Eye (tissue), 1 donor: ENCODE measurements around the gene GMPR.
"Not testable (repeated sequence)": the region's sequence is repeated elsewhere in the genome, so short reads cannot be mapped to it uniquely, and the experiment has no call there.

ENCODE experiments used
- DNase-seq: peaks from one replicate; pipeline ENCODE4 v3.0.0-alpha.2; 2015

Gene GMPR

DNA sequence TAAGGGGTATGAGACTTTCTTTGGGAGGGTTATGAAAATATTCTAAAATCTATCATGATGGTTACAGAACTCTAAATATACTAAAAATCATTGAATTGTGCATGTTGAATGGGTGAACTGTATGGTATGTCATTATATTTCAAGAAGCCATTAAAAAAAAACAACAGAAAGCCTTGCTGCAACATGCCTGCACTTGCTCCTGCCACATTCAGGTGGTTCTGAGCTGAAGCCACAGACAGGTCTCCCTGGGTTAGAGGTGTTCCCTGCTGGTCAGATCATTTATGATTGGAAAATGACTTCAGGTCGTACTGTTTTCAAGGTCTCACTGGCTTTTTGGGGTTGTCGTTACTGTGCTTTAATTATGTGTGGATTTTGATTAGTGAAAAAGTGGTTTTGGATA, 13.3 kb downstream of the GMPR start:
- DNase-seq, result no peak

DNA sequence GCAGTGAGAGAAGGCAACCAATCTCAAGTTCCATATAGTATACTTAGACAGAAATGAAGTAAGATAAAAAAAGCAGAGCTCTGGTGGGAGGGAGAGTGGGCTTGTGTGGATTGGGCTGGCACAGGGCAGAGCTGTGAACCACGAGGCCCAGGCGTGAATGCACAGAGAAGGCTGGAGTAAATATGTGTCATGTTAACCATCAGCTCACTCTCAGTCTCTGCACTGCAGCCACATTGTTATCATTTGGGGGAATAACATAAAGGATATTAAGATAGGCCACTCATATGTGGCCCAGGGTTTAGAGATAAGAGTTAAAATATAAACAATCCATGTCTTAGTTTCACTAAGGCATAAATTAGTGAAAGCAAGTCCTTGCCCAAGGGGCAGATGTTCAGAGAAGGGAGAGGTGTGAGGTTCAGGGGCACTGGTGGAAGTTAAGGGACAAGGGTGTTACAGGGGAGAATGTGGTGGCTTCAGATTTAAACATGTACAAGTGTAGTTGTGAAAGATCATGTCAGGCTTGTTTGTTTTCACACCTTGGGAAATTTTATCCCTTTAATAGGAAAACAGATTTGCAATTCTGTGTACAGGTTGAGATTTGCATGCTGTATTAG, 14.4 kb downstream of the GMPR start:
- no peak for DNase-seq

GRCh38 chr6:16253399-16254144, 15.2 kb downstream of the GMPR start:
- DNase-seq, result no peak

- no peak for DNase-seq
These were observed 16.1 kb downstream of the GMPR start for GRCh38 chr6:16254535-16254934.

DNA sequence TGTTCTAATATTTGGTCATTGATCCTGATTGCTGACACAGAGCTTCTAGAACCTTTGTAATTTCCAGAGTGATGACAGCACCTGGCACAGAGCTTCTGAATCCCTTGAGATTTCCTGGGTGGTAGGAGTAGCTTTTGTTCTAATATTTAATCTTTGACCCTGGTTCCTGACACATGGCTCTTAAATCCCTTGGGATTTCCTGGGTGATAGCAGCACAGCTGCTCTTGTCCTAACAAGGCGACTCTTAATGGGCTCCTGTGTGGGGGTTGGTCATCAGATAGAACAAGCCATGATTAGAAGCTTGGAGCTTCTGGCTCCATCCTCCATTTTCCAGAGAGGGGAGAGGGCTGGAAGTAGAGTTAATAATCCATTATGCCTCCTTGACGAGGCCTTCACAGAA, 18.4 kb downstream of the GMPR start:
- DNase-seq, result peak; percentile 25

- DNase-seq, result no peak
These were observed 19.8 kb downstream of the GMPR start for GRCh38 chr6:16257999-16258708.

DNA sequence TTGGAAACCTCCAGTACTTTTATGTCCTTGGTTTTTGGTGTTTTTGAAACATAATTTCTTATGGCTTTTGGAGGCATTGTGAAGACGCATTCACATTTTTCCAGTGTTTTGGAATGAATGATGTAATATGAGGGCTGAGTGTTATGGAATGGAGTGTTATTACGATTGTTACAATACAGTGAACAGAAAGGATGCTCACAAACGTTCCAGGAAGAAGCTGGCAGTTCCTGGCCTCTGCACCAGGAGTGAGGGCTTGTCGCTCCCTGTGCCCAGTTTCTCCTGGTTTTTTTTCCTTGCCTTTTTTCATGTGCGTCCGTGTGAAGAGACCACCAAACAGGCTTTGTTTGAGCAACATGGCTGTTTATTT, 20.3 kb downstream of the GMPR start:
- no peak for DNase-seq

DNA sequence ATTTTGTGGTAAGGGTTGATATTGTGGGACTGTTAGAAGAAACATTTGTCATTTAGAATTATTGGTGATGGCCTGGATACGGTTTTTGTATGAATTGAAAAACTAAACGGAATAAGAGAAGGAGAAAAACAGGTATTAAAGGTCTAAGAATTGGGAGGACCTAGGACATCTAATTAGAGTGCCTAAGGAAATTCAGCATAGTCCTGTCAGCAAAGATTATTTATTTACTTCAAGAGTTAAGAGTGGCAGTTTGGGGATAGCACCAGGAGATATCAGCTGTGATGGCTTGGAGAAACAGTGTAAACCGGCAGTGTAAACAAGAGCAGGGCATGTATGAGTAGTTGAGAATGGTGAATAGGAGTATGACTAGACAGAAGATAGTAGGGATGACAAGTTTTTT, 21.2 kb downstream of the GMPR start:
- DNase-seq, result not testable (repeated sequence)

DNA sequence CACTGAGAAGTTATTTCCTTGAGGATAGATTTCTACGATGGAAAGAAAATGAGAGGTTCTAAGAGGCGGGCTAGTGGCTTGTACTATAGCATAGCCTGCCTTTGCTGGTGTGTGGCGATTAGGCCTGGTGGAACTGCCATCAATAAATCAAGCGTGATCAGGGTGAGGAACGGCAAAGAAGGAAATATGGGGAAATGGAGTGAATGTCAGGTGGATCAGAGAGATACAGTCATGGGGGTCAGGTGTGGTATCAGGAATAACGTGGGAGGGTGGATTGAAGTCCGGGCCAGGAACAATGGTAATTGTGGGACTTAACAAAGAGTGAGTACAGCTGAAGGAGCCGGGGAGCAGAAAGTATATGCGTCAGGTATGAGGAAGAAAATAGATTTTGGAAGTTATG, 22.2 kb downstream of the GMPR start:
- not testable (repeated sequence) for DNase-seq

DNA sequence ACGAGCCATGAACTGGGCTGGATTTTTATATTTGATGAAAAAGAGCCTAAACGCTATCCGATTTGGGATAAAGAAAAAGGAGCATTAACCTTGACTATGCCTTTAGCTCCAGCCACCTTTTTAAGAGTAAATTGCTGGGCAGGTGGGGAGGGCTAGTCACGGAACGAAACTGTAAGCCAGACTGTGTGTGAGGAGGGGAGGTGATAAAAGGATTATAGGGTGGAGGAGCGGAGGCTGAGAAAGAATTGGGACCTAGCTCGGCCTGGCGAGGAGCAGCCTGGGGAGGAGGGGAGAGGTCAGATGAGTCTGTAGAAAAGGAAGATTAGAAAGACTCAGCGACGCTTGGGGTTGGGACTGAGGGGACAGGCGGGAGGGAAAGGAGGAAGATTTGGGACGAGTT, 24.4 kb downstream of the GMPR start:
- DNase-seq, result not testable (repeated sequence)

DNA sequence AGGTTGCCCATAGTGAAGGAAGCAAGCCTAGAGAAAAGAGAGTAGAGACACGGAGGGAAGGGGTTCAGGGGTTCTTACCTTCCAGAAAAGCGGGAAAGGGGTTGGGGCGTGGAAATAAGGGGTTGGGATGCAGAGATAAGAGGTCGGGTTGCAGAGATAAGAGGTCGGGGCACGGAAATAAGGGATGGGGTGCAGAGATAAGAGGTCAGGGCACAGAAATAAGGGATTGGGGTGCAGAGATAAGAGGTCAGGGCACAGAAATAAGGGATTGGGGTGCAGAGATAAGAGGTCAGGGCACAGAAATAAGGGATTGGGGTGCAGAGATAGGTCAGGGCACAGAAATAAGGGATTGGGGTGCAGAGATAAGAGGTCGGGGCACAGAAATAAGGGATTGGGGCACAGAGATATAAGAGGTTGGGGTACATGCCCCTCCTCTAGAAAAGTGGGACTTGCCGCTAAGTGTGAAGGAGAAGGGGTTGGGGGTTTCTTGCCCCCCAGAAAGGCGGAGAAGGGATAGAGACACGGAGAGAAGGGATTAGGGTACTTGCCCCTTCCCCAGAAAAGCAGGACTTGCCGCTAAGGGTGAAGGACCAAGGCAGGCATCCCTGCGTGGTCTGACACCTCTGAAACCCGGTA, 25.2 kb downstream of the GMPR start:
- DNase-seq, result not testable (repeated sequence)

DNA sequence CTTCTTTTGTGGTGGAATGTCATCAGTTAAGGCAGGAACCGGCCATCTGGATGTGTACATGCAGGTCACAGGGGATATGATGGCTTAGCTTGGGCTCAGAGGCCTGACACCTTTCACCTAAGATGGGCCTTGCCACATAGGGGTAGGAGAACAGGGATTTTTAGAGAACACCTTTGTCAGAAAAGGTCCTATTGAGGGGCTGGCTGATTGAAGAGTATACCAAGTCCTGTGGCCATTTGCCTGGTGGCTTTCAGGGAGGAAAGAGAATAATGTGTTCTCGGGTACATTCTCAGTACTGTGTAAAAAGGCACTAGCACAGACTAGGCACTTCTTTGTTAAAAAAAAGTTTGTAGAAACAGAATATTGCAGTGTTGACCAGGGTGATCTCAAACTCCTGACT, 26.4 kb downstream of the GMPR start:
- DNase-seq, result no peak

- DNase-seq, result no peak
These were observed 27.3 kb downstream of the GMPR start for GRCh38 chr6:16265351-16266341.

GRCh38 chr6:16267428-16268263, 29.3 kb downstream of the GMPR start:
- no peak for DNase-seq

- not testable (repeated sequence) for DNase-seq
These were observed 31.2 kb downstream of the GMPR start for GRCh38 chr6:16269442-16270070.

- no peak for DNase-seq
These were observed 31.9 kb downstream of the GMPR start for GRCh38 chr6:16270178-16270794.

DNA sequence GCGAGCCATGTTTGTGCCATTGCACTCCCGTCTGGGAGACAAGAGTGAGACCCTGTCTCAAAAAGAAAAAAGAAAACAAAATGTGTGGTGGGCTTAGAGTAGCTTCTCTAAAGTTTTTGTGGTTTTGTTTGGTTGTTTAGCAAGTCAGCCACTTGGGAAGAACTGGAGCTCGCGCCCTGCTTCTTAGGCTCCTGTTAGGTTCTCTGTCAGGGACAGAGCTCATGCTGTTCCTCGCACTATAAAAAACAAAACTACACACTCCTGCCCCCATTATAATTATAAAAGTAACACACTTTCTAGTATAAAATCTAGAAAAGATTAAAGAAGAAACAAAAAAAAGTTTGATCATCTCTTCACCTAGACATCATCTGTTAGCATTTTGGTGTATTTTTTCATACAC, 33.0 kb downstream of the GMPR start:
- DNase-seq, result no peak

- DNase-seq, result no peak
These were observed 33.8 kb downstream of the GMPR start for GRCh38 chr6:16272201-16272600.

- DNase-seq, result peak; percentile 43
These were observed 34.9 kb downstream of the GMPR start for GRCh38 chr6:16273256-16273655.

DNA sequence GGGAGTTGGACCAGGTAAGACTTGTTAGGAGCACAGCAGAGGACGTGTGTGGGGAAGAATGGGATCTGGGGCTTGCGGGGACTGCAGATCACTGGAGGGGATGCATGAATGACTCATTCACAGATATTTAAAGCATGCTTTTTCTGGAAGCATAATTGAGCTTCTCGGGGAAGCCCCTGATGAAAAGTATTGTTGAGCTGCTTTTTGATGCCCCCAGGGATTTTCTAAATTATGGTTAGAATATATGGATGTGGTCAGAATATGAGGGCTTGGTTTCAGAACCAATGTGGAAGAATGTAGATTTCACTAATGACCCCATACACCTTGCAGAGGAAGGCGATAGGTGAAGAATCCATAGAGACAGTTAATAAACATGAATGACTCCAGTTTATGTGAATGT, 36.1 kb downstream of the GMPR start:
- no peak for DNase-seq
